Colonic mucosa (tissue), 4 donors: ENCODE results near the gene SLC5A2. TPM values are rescaled to one million over a fixed set of nuclear protein-coding genes. Genes with fewer than 3 reads are reported as not detected.

Experiments used
- DNase-seq: peaks from one replicate; pipeline ENCODE4 v3.0.0-alpha.2; 2020
- H3K27ac ChIP-seq: fragments of 200-600 bp; one replicate; pipeline ENCODE4 v1.8.0; 2021
- H3K27me3 ChIP-seq: fragments of 200-600 bp; one replicate; pipeline ENCODE4 v1.8.0; 2021
- H3K36me3 ChIP-seq: fragments of 200-600 bp; one replicate; pipeline ENCODE4 v1.8.0; 2021
- H3K4me1 ChIP-seq: fragments of 200-600 bp; one replicate; pipeline ENCODE4 v1.8.0; 2021; ENCODE audit warnings: mild to moderate bottlenecking
- H3K4me3 ChIP-seq: fragments of 200-600 bp; one replicate; pipeline ENCODE4 v1.8.0; 2021
- H3K9ac ChIP-seq, 2 donors: one replicate each; pipeline ENCODE4 v1.7.0; 2013; ENCODE audit warnings: control low read depth in 2 of 2, low read depth in 2 of 2, low read length in 2 of 2
- H3K9me3 ChIP-seq: fragments of 200-600 bp; one replicate; pipeline ENCODE4 v1.8.0; 2021
- CTCF ChIP-seq: fragments of 200-600 bp; IDR thresholded peaks from one replicate; pipeline ENCODE4 v1.8.0; 2022; ENCODE audit warnings: antibody characterized with exemption, mild to moderate bottlenecking
- intact Hi-C: fragments of 100-400 bp; cut with DNase I; formaldehyde crosslinking; loops from one replicate; pipeline ENCODE4 v1.14.1; 2022
- total RNA-seq, 2 donors: library from RNA; stranded (reverse); fragmentation: NEBNext Ultra II Directional in 1 of 2; extraction: Animal tissue kit (Norgen Biotek cat#: 25700) in 1 of 2; gene quantifications; one replicate each; pipeline ENCODE4 v1.2.1, GENCODE V29; 2021
- donor health status: healthy.
- donor health status: DM: no; HTN: no; CAD: no.
- donor health status: DM: no; HTN: no; CAD: no.

The SLC5A2 gene
- total RNA-seq, 2 donors from 2014 or later = 0.20 to 0.21 TPM

- TF ChIP-seq CTCF = no peak
- Histone ChIP-seq H3K4me3 (no peak overlapping the region), H3K27ac (no peak overlapping the region), H3K4me1 (peaks cover 7% of the 10 kb centered on the region), H3K36me3 (no peaks in the 10 kb centered on the region), H3K27me3 (no peaks in the 10 kb centered on the region), H3K9me3 (no peaks in the 10 kb centered on the region), H3K9ac (no peak overlapping the region)
- no peak for DNase-seq
- intact Hi-C loops = no loop called here
Observed at GRCh38 chr16:31489616-31490584, 7.0 kb downstream of the SLC5A2 start.

GRCh38 chr16:31491778-31492418, 9.0 kb downstream of the SLC5A2 start:
- Histone ChIP-seq H3K27me3 (no peaks in the 10 kb centered on the region), H3K36me3 (no peaks in the 10 kb centered on the region), H3K4me1 (peaks cover 7% of the 10 kb centered on the region), H3K4me3 (no peak overlapping the region), H3K9ac (no peak overlapping the region), H3K27ac (no peak overlapping the region), H3K9me3 (no peaks in the 10 kb centered on the region)
- DNase-seq = no peak
- TF ChIP-seq CTCF = no peak
- intact Hi-C loops = no loop called here

GRCh38 chr16:31493506-31494125, 10.7 kb downstream of the SLC5A2 start:
- H3K36me3 ChIP-seq = no peaks in the 10 kb centered on the region
- TF ChIP-seq CTCF = no peak
- no peak for DNase-seq
- intact Hi-C loops = no loop called here
- H3K4me3 ChIP-seq = no peak overlapping the region
- no peaks in the 10 kb centered on the region for H3K9me3 ChIP-seq
- peaks cover 1% of the 10 kb centered on the region for H3K4me1 ChIP-seq
- H3K27ac ChIP-seq = no peak overlapping the region
- H3K27me3 ChIP-seq = no peaks in the 10 kb centered on the region
- no peak overlapping the region for H3K9ac ChIP-seq

- TF ChIP-seq CTCF = no peak
- no peak for DNase-seq
- no peaks in the 10 kb centered on the region for H3K27me3 ChIP-seq
- no peak overlapping the region for H3K9ac ChIP-seq
- intact Hi-C loops = no loop called here
- H3K9me3 ChIP-seq = no peaks in the 10 kb centered on the region
- H3K27ac ChIP-seq = no peak overlapping the region
- H3K4me3 ChIP-seq = no peak overlapping the region
- H3K4me1 ChIP-seq = no peaks in the 10 kb centered on the region
- no peaks in the 10 kb centered on the region for H3K36me3 ChIP-seq
Observed at GRCh38 chr16:31496670-31497069, 13.7 kb downstream of the SLC5A2 start.

GRCh38 chr16:31498493-31498892, 15.6 kb downstream of the SLC5A2 start:
- no peak for TF ChIP-seq CTCF
- no peak overlapping the region for H3K27ac ChIP-seq
- no peaks in the 10 kb centered on the region for H3K4me1 ChIP-seq
- no peak overlapping the region for H3K9ac ChIP-seq
- intact Hi-C loops = no loop called here
- DNase-seq = no peak
- H3K4me3 ChIP-seq = no peak overlapping the region
- H3K36me3 ChIP-seq = no peaks in the 10 kb centered on the region
- H3K9me3 ChIP-seq = no peaks in the 10 kb centered on the region
- no peaks in the 10 kb centered on the region for H3K27me3 ChIP-seq
